ENCODE measurements around the gene UBE2L3.

GRCh38 chr22:21589396-21589795, 21.9 kb downstream of the UBE2L3 start:
- TF ChIP-seq CTCF (IDR thresholded peaks at IDR 0.05) (no peak), ZFX (IDR thresholded peaks at IDR 0.05; ENCODE audit: borderline replicate concordance) (no peak)

All from 22Rv1 (cell line).